ENCODE data around the gene MSI1. TPM values are rescaled to one million over a fixed set of nuclear protein-coding genes. Genes with fewer than 3 reads are reported as not detected.

The MSI1 gene
- total and polyA plus RNA-seq, 2 donors (not counting 1 experiment from before 2014, with no cell fraction given), result not detected

DNA sequence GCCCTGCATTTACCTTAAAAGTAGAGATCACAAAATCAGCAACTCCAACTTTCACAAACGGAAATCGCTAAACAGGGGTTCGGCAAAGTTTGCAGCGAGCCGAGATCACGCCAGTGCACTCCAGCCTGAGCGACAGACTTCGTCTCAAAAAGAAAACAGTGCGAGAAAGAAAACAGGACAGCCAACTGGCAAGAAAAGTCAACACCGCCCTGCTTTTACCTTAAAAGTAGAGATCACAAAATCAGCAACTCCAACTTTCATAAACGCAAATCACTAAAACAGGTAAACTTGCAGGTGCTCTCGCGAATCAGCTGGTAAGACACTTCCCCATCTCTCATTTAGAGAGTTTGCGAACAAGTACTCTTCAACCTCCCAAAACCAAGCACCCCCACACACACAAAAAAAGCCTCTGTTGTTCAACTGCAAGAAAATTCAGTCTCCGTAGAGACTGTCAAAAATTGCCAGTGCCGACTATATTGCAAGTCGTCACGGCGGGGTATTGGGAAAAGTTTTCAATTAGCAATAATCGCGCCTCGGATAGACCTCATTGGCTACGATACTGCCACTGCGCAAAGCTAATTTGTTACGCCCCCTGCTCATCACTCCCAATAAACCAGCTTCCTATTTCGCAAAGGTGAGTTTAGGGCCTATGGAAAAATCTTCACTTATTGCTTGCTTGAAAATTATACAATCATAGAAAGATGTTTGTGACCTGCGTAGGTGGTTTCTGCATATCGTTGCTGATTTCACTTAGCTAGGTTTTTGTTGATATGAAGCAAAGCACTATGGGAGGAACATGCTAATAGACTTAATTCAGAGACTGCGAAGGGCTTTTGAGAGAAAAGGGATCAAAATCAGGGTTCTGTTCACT lies 76.1 kb downstream of the MSI1 start, which contains the start of gene RNU4-1:
TSS of gene RNU4-1 (minus strand) at position 577 of the 871 bp plus-strand sequence.
- Histone ChIP-seq H3K4me3 (replicated peaks in 1 of 4; ENCODE audit: control extremely low read depth in 1 of 4, insufficient read depth in 1 of 4, low read depth in 3 of 4, low read length in 4 of 4) (peak within 1 kb of the TSS; percentile 11 to 82 (median 38)), H3K36me3 (ENCODE audit: control insufficient read depth, insufficient read depth, low read length) (no peaks in the 10 kb centered on the region), H3K9ac (ENCODE audit: insufficient read depth, low read length) (peak within 1 kb of the TSS; percentile 98), H2AFZ (ENCODE audit: low read length) (peak within 1 kb of the TSS; percentile 71), H3K27me3 (ENCODE audit: control insufficient read depth, insufficient read depth, low read length) (no peaks in the 10 kb centered on the region), H3K27ac (ENCODE audit: insufficient read depth, low read length) (peak within 1 kb of the TSS; percentile 100), H3K4me2 (ENCODE audit: extremely low read depth, insufficient read depth, low read length) (peak within 1 kb of the TSS; percentile 74), H3K9me3 (ENCODE audit: control insufficient read depth, insufficient read depth, low read depth, low read length) (no peaks in the 10 kb centered on the region), H4K20me1 (ENCODE audit: control insufficient read depth, extremely low read depth, insufficient read depth, low read length) (no peaks in the 10 kb centered on the region), H3K4me1 (ENCODE audit: control insufficient read depth, extremely low read depth, insufficient read depth, low read length) (peaks cover 4% of the 10 kb centered on the region), H3K79me2 (ENCODE audit: control insufficient read depth, insufficient read depth, low read length) (no peaks in the 10 kb centered on the region)
- TF ChIP-seq EZH2 (IDR thresholded peaks at IDR 0.05; ENCODE audit: low read length, missing control alignments) (no peak), CTCF (conservative IDR thresholded peaks at IDR 0.05 in 1 of 2, IDR thresholded peaks at IDR 0.05 in 1 of 2; ENCODE audit: low read depth in 1 of 2, low read length in 2 of 2) (no peak)
- DNase-seq (ENCODE audit: low read depth in 2 of 2), result peak; percentile 94 to 96

DNA sequence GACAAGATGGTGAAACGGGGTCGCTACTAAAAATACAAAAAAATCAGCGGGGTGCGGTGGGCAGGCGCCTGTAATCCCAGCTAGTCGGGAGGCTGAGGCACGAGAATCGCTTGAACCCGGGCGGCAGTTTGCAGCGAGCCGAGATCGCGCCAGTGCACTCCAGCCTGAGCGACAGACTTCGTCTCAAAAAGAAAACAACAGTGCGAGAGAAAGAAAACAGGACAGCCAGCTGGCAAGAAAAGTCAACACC lies 76.6 kb downstream of the MSI1 start:
- H3K4me2 ChIP-seq (ENCODE audit: extremely low read depth, insufficient read depth, low read length), result peak overlapping the region; percentile 67
- H3K79me2 ChIP-seq (ENCODE audit: control insufficient read depth, insufficient read depth, low read length), result no peaks in the 10 kb centered on the region
- peak overlapping the region; percentile 11 to 82 (median 38) for H3K4me3 ChIP-seq (replicated peaks in 1 of 4; ENCODE audit: control extremely low read depth in 1 of 4, insufficient read depth in 1 of 4, low read depth in 3 of 4, low read length in 4 of 4)
- no peaks in the 10 kb centered on the region for H3K9me3 ChIP-seq (ENCODE audit: control insufficient read depth, insufficient read depth, low read depth, low read length)
- H3K27ac ChIP-seq (ENCODE audit: insufficient read depth, low read length), result peak overlapping the region; percentile 100
- no peaks in the 10 kb centered on the region for H3K36me3 ChIP-seq (ENCODE audit: control insufficient read depth, insufficient read depth, low read length)
- DNase-seq (ENCODE audit: low read depth in 2 of 2), result no peak
- no peaks in the 10 kb centered on the region for H4K20me1 ChIP-seq (ENCODE audit: control insufficient read depth, extremely low read depth, insufficient read depth, low read length)
- peaks cover 4% of the 10 kb centered on the region for H3K4me1 ChIP-seq (ENCODE audit: control insufficient read depth, extremely low read depth, insufficient read depth, low read length)
- H2AFZ ChIP-seq (ENCODE audit: low read length), result no peak overlapping the region
- H3K27me3 ChIP-seq (ENCODE audit: control insufficient read depth, insufficient read depth, low read length), result no peaks in the 10 kb centered on the region
- TF ChIP-seq EZH2 (IDR thresholded peaks at IDR 0.05; ENCODE audit: low read length, missing control alignments) (no peak), CTCF (conservative IDR thresholded peaks at IDR 0.05 in 1 of 2, IDR thresholded peaks at IDR 0.05 in 1 of 2; ENCODE audit: low read depth in 1 of 2, low read length in 2 of 2) (no peak)
- H3K9ac ChIP-seq (ENCODE audit: insufficient read depth, low read length), result peak overlapping the region; percentile 56

Other genes starting within 250 kb of the MSI1 start
- gene GCN1, start 174.4 kb downstream of the MSI1 start, total RNA-seq, result 86.8 and 93.1 TPM in 2 replicates
- 30.8 and 45.8 TPM in 2 replicates for gene GCN1, start 174.4 kb downstream of the MSI1 start, polyA plus RNA-seq
- gene RPLP0, start 168.1 kb downstream of the MSI1 start, total RNA-seq, result 3,063 and 3,837 TPM in 2 replicates
- 5,137 and 6,435 TPM in 2 replicates for gene RPLP0, start 168.1 kb downstream of the MSI1 start, polyA plus RNA-seq
- 9.2 and 21.5 TPM in 2 replicates for gene PXN, start 103.4 kb downstream of the MSI1 start, total RNA-seq
- 31.4 and 59.3 TPM in 2 replicates for gene PXN, start 103.4 kb downstream of the MSI1 start, polyA plus RNA-seq
- under 0.01 TPM in 2 replicates for gene RNU4-2, start 77.3 kb downstream of the MSI1 start, total RNA-seq
- under 0.01 TPM in 1 of 2 replicates, not detected in the other for gene RNU4-2, start 77.3 kb downstream of the MSI1 start, polyA plus RNA-seq
- gene RNU4-1, start 75.9 kb downstream of the MSI1 start, total RNA-seq, result under 0.01 TPM in 2 replicates
- gene RNU4-1, start 75.9 kb downstream of the MSI1 start, polyA plus RNA-seq, result not detected in 2 replicates
- 2.3 and 2.5 TPM in 2 replicates for gene SIRT4, start 66.8 kb downstream of the MSI1 start, total RNA-seq
- gene SIRT4, start 66.8 kb downstream of the MSI1 start, polyA plus RNA-seq, result 0.53 and 1.2 TPM in 2 replicates
- 0.51 TPM in 1 of 2 replicates, not detected in the other for gene PLA2G1B, start 41.4 kb downstream of the MSI1 start, total RNA-seq
- 0.20 TPM in 1 of 2 replicates, not detected in the other for gene PLA2G1B, start 41.4 kb downstream of the MSI1 start, polyA plus RNA-seq
- 455 and 512 TPM in 2 replicates for gene COX6A1, start 68.9 kb upstream of the MSI1 start, total RNA-seq
- gene COX6A1, start 68.9 kb upstream of the MSI1 start, polyA plus RNA-seq, result 312 and 427 TPM in 2 replicates
- 26.5 and 29.6 TPM in 2 replicates for gene TRIAP1, start 77.2 kb upstream of the MSI1 start, total RNA-seq
- 47.5 and 52.7 TPM in 2 replicates for gene TRIAP1, start 77.2 kb upstream of the MSI1 start, polyA plus RNA-seq
- gene GATC, start 77.3 kb upstream of the MSI1 start, total RNA-seq, result 18.2 and 22.3 TPM in 2 replicates
- gene GATC, start 77.3 kb upstream of the MSI1 start, polyA plus RNA-seq, result 17.5 and 18.4 TPM in 2 replicates
- gene SRSF9, start 100.6 kb upstream of the MSI1 start, total RNA-seq, result 176 and 188 TPM in 2 replicates
- 150 and 164 TPM in 2 replicates for gene SRSF9, start 100.6 kb upstream of the MSI1 start, polyA plus RNA-seq
- gene DYNLL1, start 126.9 kb upstream of the MSI1 start, total RNA-seq, result 222 and 289 TPM in 2 replicates
- 616 and 638 TPM in 2 replicates for gene DYNLL1, start 126.9 kb upstream of the MSI1 start, polyA plus RNA-seq
- 31.8 and 38.5 TPM in 2 replicates for gene COQ5, start 160.0 kb upstream of the MSI1 start, total RNA-seq
- gene COQ5, start 160.0 kb upstream of the MSI1 start, polyA plus RNA-seq, result 32.1 and 39.1 TPM in 2 replicates
- gene RNF10, start 165.2 kb upstream of the MSI1 start, total RNA-seq, result 93.0 and 174 TPM in 2 replicates
- 184 and 189 TPM in 2 replicates for gene RNF10, start 165.2 kb upstream of the MSI1 start, polyA plus RNA-seq
- 25.7 and 28.6 TPM in 2 replicates for gene POP5, start 212.2 kb upstream of the MSI1 start, total RNA-seq
- gene POP5, start 212.2 kb upstream of the MSI1 start, polyA plus RNA-seq, result 50.3 and 69.0 TPM in 2 replicates